ENCODE measurements around the gene CACNG7.

Gene CACNG7

GRCh38 chr19:53962887-53963431 lies 53.9 kb downstream of the CACNG7 start, which contains the start of gene CACNG8:
Gene CACNG8, plus strand, starts transcription at chr19:53962937.
- H2AFZ ChIP-seq (ENCODE audit: low read depth, low read length): no peak within 1 kb of the TSS
- H3K9ac ChIP-seq (ENCODE audit: low read depth, low read length): no peak within 1 kb of the TSS
- H3K79me2 ChIP-seq (ENCODE audit: insufficient read depth, low read length): no peaks in the 10 kb centered on the region
- TF ChIP-seq CTCF (IDR thresholded peaks at IDR 0.05; ENCODE audit: borderline replicate concordance, extremely low read depth, low read length, poor library complexity, severe bottlenecking) (no peak), EZH2 (IDR thresholded peaks at IDR 0.05; ENCODE audit: borderline replicate concordance, low read depth, low read length, severe bottlenecking) (no peak)
- H3K9me3 ChIP-seq (ENCODE audit: insufficient read depth, low read length, severe bottlenecking): no peaks in the 10 kb centered on the region
- ATAC-seq (ENCODE audit: insufficient read depth, low read depth) (no peak), DNase-seq (no peak)
- H4K20me1 ChIP-seq (ENCODE audit: insufficient read depth, low read length): no peaks in the 10 kb centered on the region
- no peak within 1 kb of the TSS for H3K4me3 ChIP-seq (ENCODE audit: low read depth in 1 of 2, low read length in 2 of 2)
- no peak within 1 kb of the TSS for H3K27ac ChIP-seq (ENCODE audit: low read length)
- no peaks in the 10 kb centered on the region for H3K4me1 ChIP-seq (ENCODE audit: insufficient read depth, low read length)
- H3K27me3 ChIP-seq (ENCODE audit: insufficient read depth, low read length, poor library complexity): no peaks in the 10 kb centered on the region
- H3K36me3 ChIP-seq (ENCODE audit: insufficient read depth, low read length): no peaks in the 10 kb centered on the region
- no peak within 1 kb of the TSS for H3K4me2 ChIP-seq (ENCODE audit: insufficient read depth, low read length)

GRCh38 chr19:53965091-53965490 lies 56.0 kb downstream of the CACNG7 start:
- no peak overlapping the region for H3K4me2 ChIP-seq (ENCODE audit: insufficient read depth, low read length)
- no peaks in the 10 kb centered on the region for H3K36me3 ChIP-seq (ENCODE audit: insufficient read depth, low read length)
- no peak overlapping the region for H3K27ac ChIP-seq (ENCODE audit: low read length)
- no peak overlapping the region for H3K4me3 ChIP-seq (ENCODE audit: low read depth in 1 of 2, low read length in 2 of 2)
- no peaks in the 10 kb centered on the region for H3K4me1 ChIP-seq (ENCODE audit: insufficient read depth, low read length)
- no peak overlapping the region for H2AFZ ChIP-seq (ENCODE audit: low read depth, low read length)
- no peaks in the 10 kb centered on the region for H3K9me3 ChIP-seq (ENCODE audit: insufficient read depth, low read length, severe bottlenecking)
- no peak for TF ChIP-seq CTCF (IDR thresholded peaks at IDR 0.05; ENCODE audit: borderline replicate concordance, extremely low read depth, low read length, poor library complexity, severe bottlenecking)
- no peak for TF ChIP-seq EZH2 (IDR thresholded peaks at IDR 0.05; ENCODE audit: borderline replicate concordance, low read depth, low read length, severe bottlenecking)
- DNase-seq (no peak), ATAC-seq (ENCODE audit: insufficient read depth, low read depth) (no peak)
- H4K20me1 ChIP-seq (ENCODE audit: insufficient read depth, low read length): no peaks in the 10 kb centered on the region
- H3K9ac ChIP-seq (ENCODE audit: low read depth, low read length): no peak overlapping the region
- no peaks in the 10 kb centered on the region for H3K27me3 ChIP-seq (ENCODE audit: insufficient read depth, low read length, poor library complexity)
- H3K79me2 ChIP-seq (ENCODE audit: insufficient read depth, low read length): no peaks in the 10 kb centered on the region

- DNase-seq (no peak), ATAC-seq (ENCODE audit: insufficient read depth, low read depth) (no peak)
- Histone ChIP-seq H2AFZ (ENCODE audit: low read depth, low read length) (no peak overlapping the region), H3K79me2 (ENCODE audit: insufficient read depth, low read length) (no peaks in the 10 kb centered on the region), H3K4me1 (ENCODE audit: insufficient read depth, low read length) (no peaks in the 10 kb centered on the region), H3K9ac (ENCODE audit: low read depth, low read length) (no peak overlapping the region), H4K20me1 (ENCODE audit: insufficient read depth, low read length) (no peaks in the 10 kb centered on the region), H3K9me3 (ENCODE audit: insufficient read depth, low read length, severe bottlenecking) (no peaks in the 10 kb centered on the region), H3K27me3 (ENCODE audit: insufficient read depth, low read length, poor library complexity) (no peaks in the 10 kb centered on the region), H3K4me3 (ENCODE audit: low read depth in 1 of 2, low read length in 2 of 2) (no peak overlapping the region), H3K4me2 (ENCODE audit: insufficient read depth, low read length) (no peak overlapping the region), H3K36me3 (ENCODE audit: insufficient read depth, low read length) (no peaks in the 10 kb centered on the region), H3K27ac (ENCODE audit: low read length) (no peak overlapping the region)
- TF ChIP-seq CTCF (IDR thresholded peaks at IDR 0.05; ENCODE audit: borderline replicate concordance, extremely low read depth, low read length, poor library complexity, severe bottlenecking): no peak
- no peak for TF ChIP-seq EZH2 (IDR thresholded peaks at IDR 0.05; ENCODE audit: borderline replicate concordance, low read depth, low read length, severe bottlenecking)
Observed at GRCh38 chr19:53966931-53967330, 57.9 kb downstream of the CACNG7 start.

- Histone ChIP-seq H3K27me3 (ENCODE audit: insufficient read depth, low read length, poor library complexity) (no peaks in the 10 kb centered on the region), H3K4me1 (ENCODE audit: insufficient read depth, low read length) (no peaks in the 10 kb centered on the region), H3K4me3 (ENCODE audit: low read depth in 1 of 2, low read length in 2 of 2) (no peak overlapping the region), H2AFZ (ENCODE audit: low read depth, low read length) (no peak overlapping the region), H3K9ac (ENCODE audit: low read depth, low read length) (no peak overlapping the region), H3K4me2 (ENCODE audit: insufficient read depth, low read length) (no peak overlapping the region), H3K9me3 (ENCODE audit: insufficient read depth, low read length, severe bottlenecking) (no peaks in the 10 kb centered on the region), H3K27ac (ENCODE audit: low read length) (no peak overlapping the region), H3K36me3 (ENCODE audit: insufficient read depth, low read length) (no peaks in the 10 kb centered on the region), H3K79me2 (ENCODE audit: insufficient read depth, low read length) (no peaks in the 10 kb centered on the region), H4K20me1 (ENCODE audit: insufficient read depth, low read length) (no peaks in the 10 kb centered on the region)
- ATAC-seq (ENCODE audit: insufficient read depth, low read depth) (no peak), DNase-seq (no peak)
- TF ChIP-seq CTCF (IDR thresholded peaks at IDR 0.05; ENCODE audit: borderline replicate concordance, extremely low read depth, low read length, poor library complexity, severe bottlenecking): no peak
- TF ChIP-seq EZH2 (IDR thresholded peaks at IDR 0.05; ENCODE audit: borderline replicate concordance, low read depth, low read length, severe bottlenecking): no peak
Observed at GRCh38 chr19:53969366-53969765, 60.3 kb downstream of the CACNG7 start.
